SU-DHL-6 (cell line): ENCODE measurements around the gene HELZ2.

Source experiments
- EZH2phosphoT487 ChIP-seq: fragments of 200-600 bp; sonication (generic), shearing (Covaris generic); conservative IDR thresholded peaks from 2 replicates; pipeline ENCODE4 v1.6.1; 2018; ENCODE audit warnings: mild to moderate bottlenecking, antibody characterized with exemption, low read length, moderate library complexity, mixed read lengths
- TF ChIP-seq, protein P1 (sequence below): fragments of 200-600 bp; sonication (generic); IDR thresholded peaks from one replicate; pipeline ENCODE4 v1.5.1; 2017; ENCODE audit warnings: antibody characterized with exemption, mild to moderate bottlenecking, low read length, moderate library complexity; ENCODE audit not compliant: insufficient read depth, poor library complexity, severe bottlenecking

GRCh38 chr20:63543131-63543530 lies 30.9 kb downstream of the HELZ2 start:
- TF ChIP-seq, protein P1, sequence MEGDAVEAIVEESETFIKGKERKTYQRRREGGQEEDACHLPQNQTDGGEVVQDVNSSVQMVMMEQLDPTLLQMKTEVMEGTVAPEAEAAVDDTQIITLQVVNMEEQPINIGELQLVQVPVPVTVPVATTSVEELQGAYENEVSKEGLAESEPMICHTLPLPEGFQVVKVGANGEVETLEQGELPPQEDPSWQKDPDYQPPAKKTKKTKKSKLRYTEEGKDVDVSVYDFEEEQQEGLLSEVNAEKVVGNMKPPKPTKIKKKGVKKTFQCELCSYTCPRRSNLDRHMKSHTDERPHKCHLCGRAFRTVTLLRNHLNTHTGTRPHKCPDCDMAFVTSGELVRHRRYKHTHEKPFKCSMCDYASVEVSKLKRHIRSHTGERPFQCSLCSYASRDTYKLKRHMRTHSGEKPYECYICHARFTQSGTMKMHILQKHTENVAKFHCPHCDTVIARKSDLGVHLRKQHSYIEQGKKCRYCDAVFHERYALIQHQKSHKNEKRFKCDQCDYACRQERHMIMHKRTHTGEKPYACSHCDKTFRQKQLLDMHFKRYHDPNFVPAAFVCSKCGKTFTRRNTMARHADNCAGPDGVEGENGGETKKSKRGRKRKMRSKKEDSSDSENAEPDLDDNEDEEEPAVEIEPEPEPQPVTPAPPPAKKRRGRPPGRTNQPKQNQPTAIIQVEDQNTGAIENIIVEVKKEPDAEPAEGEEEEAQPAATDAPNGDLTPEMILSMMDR: no peak
- TF ChIP-seq EZH2phosphoT487: no peak
